ENCODE results near the gene HSPB1.
A peak's percentile ranks its signal among the peaks of the same experiment; 100 is the strongest.
"Not testable (repeated sequence)": the region's sequence is repeated elsewhere in the genome, so short reads cannot be mapped to it uniquely, and the experiment has no call there.

HSPB1 gene

DNA sequence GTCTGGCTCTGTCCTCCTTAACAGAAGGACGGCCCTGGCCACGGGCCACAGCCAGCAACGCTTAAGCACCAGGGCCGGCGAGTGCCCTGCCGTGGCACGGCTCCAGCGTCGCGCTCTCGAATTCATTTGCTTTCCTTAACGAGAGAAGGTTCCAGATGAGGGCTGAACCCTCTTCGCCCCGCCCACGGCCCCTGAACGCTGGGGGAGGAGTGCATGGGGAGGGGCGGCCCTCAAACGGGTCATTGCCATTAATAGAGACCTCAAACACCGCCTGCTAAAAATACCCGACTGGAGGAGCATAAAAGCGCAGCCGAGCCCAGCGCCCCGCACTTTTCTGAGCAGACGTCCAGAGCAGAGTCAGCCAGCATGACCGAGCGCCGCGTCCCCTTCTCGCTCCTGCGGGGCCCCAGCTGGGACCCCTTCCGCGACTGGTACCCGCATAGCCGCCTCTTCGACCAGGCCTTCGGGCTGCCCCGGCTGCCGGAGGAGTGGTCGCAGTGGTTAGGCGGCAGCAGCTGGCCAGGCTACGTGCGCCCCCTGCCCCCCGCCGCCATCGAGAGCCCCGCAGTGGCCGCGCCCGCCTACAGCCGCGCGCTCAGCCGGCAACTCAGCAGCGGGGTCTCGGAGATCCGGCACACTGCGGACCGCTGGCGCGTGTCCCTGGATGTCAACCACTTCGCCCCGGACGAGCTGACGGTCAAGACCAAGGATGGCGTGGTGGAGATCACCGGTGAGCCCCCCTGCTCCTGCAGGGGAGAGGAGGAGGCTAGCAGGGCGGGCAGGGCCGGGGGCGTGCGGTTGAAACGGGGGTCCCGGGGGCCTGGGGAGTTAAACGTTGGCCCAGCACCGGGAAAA lies at the start of gene HSPB1:
Gene HSPB1, plus strand, starts transcription at position 327 of the 855 bp plus-strand sequence. Its CDS starts 40 bp downstream, at position 367.
- peak; percentile 37 for DNase-seq

DNA sequence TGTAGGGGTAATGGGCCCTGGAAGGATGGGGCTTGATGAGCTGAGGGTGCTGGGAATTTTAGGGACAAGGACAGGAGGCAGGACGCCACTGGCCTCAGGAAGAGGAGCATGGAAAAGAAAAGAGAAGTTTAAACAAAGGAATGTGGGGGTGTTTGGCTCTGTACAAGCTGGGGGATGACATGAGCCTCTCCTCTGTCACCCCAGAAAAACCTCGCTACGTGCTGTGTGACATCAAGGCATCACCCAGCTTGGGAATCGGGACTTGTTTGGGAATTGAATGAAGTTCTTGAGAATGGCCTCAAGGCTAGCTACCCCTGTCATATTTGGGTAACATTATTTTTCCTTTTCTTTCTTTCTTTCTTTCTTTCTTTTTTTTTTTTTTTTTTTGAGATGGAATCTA lies 47.7 kb upstream of the HSPB1 start:
- DNase-seq: no peak

DNA sequence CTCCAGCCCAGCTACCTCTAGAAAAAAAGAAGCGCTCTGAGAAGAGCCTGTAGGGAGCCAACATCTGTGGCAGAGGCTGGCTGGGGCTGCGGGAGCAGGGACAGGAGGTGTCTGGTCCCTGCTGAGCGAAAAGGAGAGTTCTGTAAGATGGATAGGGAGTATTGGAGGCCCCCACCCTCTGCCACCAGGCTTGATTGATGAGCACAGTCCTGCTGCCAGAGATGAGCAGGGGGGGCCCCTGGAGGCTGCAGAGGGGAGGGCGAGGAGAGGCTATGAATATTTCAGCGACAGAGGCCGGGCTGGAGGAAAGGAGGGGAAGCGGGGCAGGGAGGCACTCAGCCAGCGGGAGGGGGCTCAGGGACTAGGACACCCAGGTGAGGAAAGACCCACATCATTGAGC lies 44.5 kb upstream of the HSPB1 start:
- no peak for DNase-seq

- DNase-seq: no peak
These were observed 43.1 kb upstream of the HSPB1 start for GRCh38 chr7:76259124-76260093.

GRCh38 chr7:76260171-76260703 lies 42.2 kb upstream of the HSPB1 start:
- DNase-seq: peak; percentile 58

- DNase-seq: no peak
These were observed 41.1 kb upstream of the HSPB1 start for GRCh38 chr7:76261329-76261728.

DNA sequence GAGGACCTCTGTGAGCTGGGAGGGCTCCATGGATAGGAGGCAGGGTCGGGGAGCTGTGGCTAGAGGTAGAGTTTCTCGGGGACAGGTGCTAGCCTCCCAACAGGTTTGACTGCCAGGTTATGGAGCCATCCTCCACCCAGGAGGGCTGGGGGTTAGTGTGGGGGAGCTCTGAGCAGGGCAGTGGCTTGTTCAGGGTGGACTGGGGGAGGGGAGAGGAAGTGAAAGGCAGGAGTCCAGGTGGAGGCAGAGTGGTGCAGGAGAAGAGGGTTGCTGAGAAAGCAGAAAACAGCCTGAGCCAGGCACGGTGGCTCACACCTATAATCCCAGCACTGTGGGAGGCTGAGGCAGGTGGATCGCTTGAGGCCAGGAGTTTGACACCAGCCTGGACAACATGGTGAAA lies 40.5 kb upstream of the HSPB1 start:
- DNase-seq: no peak

- DNase-seq: peak; percentile 53
These were observed 39.6 kb upstream of the HSPB1 start for GRCh38 chr7:76262683-76263402.

- no peak for DNase-seq
These were observed 37.2 kb upstream of the HSPB1 start for GRCh38 chr7:76265299-76265698.

- no peak for DNase-seq
These were observed 35.2 kb upstream of the HSPB1 start for GRCh38 chr7:76267107-76267893.

- no peak for DNase-seq
These were observed 34.6 kb upstream of the HSPB1 start for GRCh38 chr7:76267894-76268183.

- DNase-seq: no peak
These were observed 34.1 kb upstream of the HSPB1 start for GRCh38 chr7:76268376-76268775.

DNA sequence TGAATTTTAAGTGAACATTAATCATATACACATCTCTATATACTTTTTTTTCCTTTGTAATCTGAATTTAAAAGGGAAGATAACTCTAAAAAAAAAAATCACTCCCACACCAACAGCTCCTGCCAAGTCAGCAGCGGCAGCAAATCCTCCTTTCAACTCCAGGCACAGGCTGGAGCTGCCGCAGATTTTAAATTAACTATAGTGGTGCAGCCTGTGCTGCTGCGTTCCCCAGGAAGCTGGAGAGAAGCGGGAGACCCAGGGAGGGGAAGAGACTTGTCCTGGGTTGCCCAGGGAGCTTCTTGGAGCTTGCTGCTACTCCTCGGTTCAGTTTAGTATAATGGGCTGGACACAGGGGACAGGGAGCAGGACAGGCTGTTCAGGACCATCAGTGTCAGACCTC lies 32.6 kb upstream of the HSPB1 start:
- DNase-seq: no peak

DNA sequence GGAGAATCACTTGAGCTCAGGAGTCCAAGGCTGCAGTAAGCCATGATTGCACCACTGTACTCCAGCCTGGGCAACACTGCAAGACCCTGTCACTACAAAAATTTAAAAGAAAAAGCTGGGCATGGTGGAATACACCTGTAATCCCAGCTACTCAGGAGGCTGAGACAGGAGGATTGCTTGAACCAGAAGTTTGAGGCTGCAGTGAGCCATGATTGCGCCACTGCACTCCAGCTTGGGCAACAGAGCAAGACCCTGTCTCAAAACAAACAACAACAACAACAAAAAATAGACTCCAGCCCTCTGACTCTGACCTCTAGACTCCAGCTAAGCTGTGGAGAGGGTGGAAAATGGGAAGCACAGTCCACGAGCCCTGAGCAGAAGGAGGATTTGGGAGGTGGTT lies 31.1 kb upstream of the HSPB1 start:
- not testable (repeated sequence) for DNase-seq

DNA sequence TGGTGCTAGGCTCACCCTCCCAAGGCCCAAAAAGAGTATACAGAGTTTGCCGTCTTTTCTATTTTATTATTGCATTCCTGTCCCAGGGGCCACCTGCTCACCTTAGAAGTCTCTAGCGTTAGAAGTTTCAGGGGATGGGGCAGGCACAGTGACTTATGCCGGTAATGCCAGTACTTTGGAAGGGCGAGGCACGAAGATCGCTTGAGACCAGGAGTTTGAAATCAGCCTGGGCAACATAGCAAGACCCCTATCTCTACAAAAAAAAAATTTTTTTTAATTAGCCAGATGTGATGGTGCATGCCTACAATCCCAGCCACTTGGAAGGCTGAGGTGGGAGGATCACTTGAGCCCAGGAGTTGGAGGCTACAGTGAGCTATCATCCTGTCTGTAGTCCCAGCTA lies 30.3 kb upstream of the HSPB1 start:
- DNase-seq: no peak

DNA sequence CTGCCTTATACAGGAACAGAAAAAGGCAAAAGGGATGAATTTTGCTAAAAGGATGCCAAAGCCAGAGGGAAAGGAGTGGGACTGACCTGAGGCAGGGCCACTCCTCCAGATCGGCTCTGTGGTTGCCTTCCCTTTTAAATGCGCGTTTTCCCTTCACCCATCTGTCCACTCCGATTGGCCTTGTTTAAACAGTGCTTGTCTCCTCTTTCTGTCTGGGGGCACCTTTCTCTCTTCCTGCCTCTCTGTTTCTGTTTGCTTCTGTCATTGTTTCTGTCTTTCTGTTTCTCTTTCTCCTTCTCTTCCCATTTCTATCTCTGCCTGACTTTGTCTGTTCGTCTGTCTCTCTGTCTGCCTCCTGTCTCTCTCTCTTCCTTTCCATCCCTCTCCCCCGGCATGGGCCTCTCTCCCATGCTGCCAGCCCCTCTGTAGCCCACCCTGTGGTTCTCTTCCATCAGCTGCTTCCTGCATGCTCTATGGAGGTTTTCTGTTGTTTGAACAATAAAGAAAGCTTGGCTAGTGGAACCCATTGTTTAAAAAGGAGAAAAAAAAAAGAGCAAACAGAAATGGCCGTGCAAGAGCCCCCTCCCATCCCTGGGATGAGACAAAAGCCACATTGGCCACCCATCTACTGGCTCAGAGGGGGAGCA lies 29.5 kb upstream of the HSPB1 start:
- no peak for DNase-seq

DNA sequence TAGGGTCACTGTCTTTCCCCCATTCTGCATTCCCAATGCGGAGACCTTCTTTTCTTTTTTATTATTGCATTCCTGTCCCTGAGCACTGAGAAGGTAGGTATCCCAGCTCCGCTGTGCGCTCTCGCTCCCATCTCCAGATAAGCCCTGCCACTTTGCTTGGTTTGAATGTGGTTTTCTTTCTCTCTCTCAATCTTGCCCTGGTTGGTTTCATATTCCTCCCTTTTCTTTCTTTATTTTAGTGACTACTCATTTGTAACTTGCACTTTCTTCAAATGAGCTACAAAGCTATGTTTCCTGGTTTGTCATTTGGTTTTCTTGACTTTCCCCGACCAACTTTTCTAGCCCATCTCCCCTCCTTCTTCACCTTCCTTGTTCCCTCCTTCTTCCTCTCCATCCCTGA lies 29.0 kb upstream of the HSPB1 start:
- peak; percentile 20 for DNase-seq

GRCh38 chr7:76278540-76278939 lies 23.9 kb upstream of the HSPB1 start:
- no peak for DNase-seq

DNA sequence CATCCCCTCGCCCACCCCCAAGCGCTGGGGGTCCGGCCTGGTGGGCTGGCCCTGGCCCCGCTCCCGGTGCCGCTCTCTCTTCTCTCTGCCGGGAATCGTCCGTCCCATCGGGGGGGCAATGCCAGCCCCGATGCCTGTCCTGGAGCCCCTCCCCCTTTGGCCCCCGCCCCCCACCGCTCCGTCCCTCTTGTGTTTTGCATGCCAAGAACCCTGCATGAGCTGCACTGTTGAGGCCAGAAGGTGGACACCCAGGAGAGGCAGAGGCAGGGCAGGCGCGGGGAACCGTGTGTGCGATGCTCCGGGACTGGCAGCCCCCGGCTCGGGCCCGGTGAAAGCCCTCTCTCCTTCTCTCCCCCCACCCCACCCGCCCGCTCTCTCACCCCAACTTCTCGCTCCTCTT lies 22.1 kb upstream of the HSPB1 start:
- no peak for DNase-seq

- no peak for DNase-seq
These were observed 21.3 kb upstream of the HSPB1 start for GRCh38 chr7:76281006-76281705.

Data from activated CD4-positive, alpha-beta T cell treated with anti-CD3 and anti-CD28 coated beads, Interleukin-10, Interleukin-2, amounts not matched to agents 100 ng/mL and 50 ng/mL, durations not matched to agents 16 hours and 8 hours (primary cell).